ENCODE measurements around the gene CYB561A3. TPM values are rescaled to one million over a fixed set of nuclear protein-coding genes. Genes with fewer than 3 reads are reported as not detected.
A peak's percentile ranks its signal among the peaks of the same experiment; 100 is the strongest.

Gene CYB561A3
- total and polyA plus RNA-seq, 2 of the 13 experiments (the other 11 are each of a cell fraction or from before 2014, with no cell fraction given): 11.4 to 14.9 TPM

GRCh38 chr11:61335355-61335710 lies 26.3 kb downstream of the CYB561A3 start (continued):
- 0 out of 2 replicates have a peak, but pooled peaks have one; percentile 5 for TF ChIP-seq FOXP4 (CRISPR knock-in tag; IDR thresholded peaks at IDR 0.05)
- no peak for TF ChIP-seq BHLHE40 (IDR thresholded peaks at IDR 0.05; ENCODE audit: low read length)

GRCh38 chr11:61334434-61335354 lies 27.0 kb downstream of the CYB561A3 start:
- no peaks in the 10 kb centered on the region for H3K9me3 ChIP-seq (ENCODE audit: low read length)
- peaks cover 57% of the 10 kb centered on the region for H3K4me1 ChIP-seq (ENCODE audit: insufficient read depth, low read length)
- H4K20me1 ChIP-seq (ENCODE audit: insufficient read depth, low read length): peaks cover 23% of the 10 kb centered on the region
- H3K79me2 ChIP-seq (ENCODE audit: insufficient read depth, low read length): peaks cover 76% of the 10 kb centered on the region
- DNase-seq (ENCODE audit: low spot score) (peak; percentile 65), FAIRE-seq (peak; percentile 73), ATAC-seq (peak; percentile 66)
- peak overlapping the region; percentile 91 for H3K27ac ChIP-seq (ENCODE audit: extremely low read length, insufficient read depth, low read length)
- ChIA-PET CTCF (ENCODE audit: low intra/inter-chr PET ratio, low total read pairs) (interaction anchor here (4.1 kb wide), 1 partner anchor 51 kb away, joined by 69 read pairs; no protein-coding TSS in a partner anchor), POLR2A (interaction anchor here (0.6 to 4.7 kb wide), 17 partner anchors 11 to 94 kb away, joined by 3 to 146 read pairs (median 7); partner anchors contain the start of genes CPSF7, CYB561A3, SDHAF2 and TMEM138)
- no peaks in the 10 kb centered on the region; a peak in 1 of 5 replicates for H3K27me3 ChIP-seq (ENCODE audit: control insufficient read depth in 1 of 2, insufficient read depth in 2 of 2, low read length in 2 of 2)
- 0% methylated on average over 6 of the region's 16 CpGs for WGBS (ENCODE audit: low lambda C conversion rate)
- BruUV-seq (replicated peaks): TSS peak; percentile 47
- H3K4me3 ChIP-seq (replicated peaks in 1 of 3; ENCODE audit: insufficient read depth in 1 of 3, low read depth in 2 of 3, low read length in 3 of 3): peak overlapping the region; percentile 95 to 98 (median 96)
- H3K9ac ChIP-seq (ENCODE audit: insufficient read depth, low read depth, low read length): peak overlapping the region; percentile 100
- H3K4me2 ChIP-seq (ENCODE audit: low read depth, low read length): peak overlapping the region; percentile 95
- intact Hi-C loops (cut with micrococcal nuclease; ENCODE audit: unreplicated experiment): loop anchor here (2.0 to 10.0 kb wide), 3 partner anchors 28 to 80 kb away; partner anchors contain the start of gene TMEM138
- in situ Hi-C loops (cut with HindIII; ENCODE audit: extremely low pct_ligation_motif_present, low pct_unique_long_range_greater_than_20kb): loop anchor here (5.0 kb wide), 1 partner anchor 53 kb away; no protein-coding TSS in a partner anchor
- H3K36me3 ChIP-seq (replicated peaks in 1 of 2; ENCODE audit: control insufficient read depth in 1 of 2, insufficient read depth in 2 of 2, low read length in 2 of 2): peaks cover 13 to 32% of the 10 kb centered on the region in 2 experiments
- H2AFZ ChIP-seq (ENCODE audit: low read length): no peak overlapping the region
- TF ChIP-seq ZNF10 (CRISPR knock-in tag; IDR thresholded peaks at IDR 0.05; ENCODE audit: borderline replicate concordance, low read depth) (no peak), ELF1 (CRISPR knock-in tag; IDR thresholded peaks at IDR 0.05) (no peak), CHD4 (IDR thresholded peaks at IDR 0.05; ENCODE audit: borderline replicate concordance, low read length) (no peak), HNF1A (IDR thresholded peaks at IDR 0.05; ENCODE audit: low read depth) (no peak), HNF1A (CRISPR knock-in tag; IDR thresholded peaks at IDR 0.05; ENCODE audit: borderline replicate concordance) (no peak), ESRRA (CRISPR knock-in tag; IDR thresholded peaks at IDR 0.05; ENCODE audit: low read depth) (0 out of 2 replicates have a peak, but pooled peaks have one; percentile 25), ZFAT (CRISPR knock-in tag; conservative IDR thresholded peaks at IDR 0.05) (no peak)

All from HepG2 (cell line).